GM15510 (cell line): ENCODE results near the gene ZFP2.

Experiments used
- POLR2A ChIP-seq: IDR thresholded peaks from 3 replicates; pipeline ENCODE4 v1.6.1; 2011; ENCODE audit warnings: borderline replicate concordance; ENCODE audit not compliant: insufficient read length; ENCODE audit errors: extremely low read depth

ZFP2 gene

GRCh38 chr5:178895615-178896571 is at the start of gene ZFP2:
Gene ZFP2, plus strand, starts transcription at chr5:178895913. Its CDS starts 35,401 bp downstream, at chr5:178931314.
- no peak for TF ChIP-seq POLR2A

- TF ChIP-seq POLR2A = no peak
Measured at GRCh38 chr5:178849316-178849715, 46.4 kb upstream of the ZFP2 start.

- TF ChIP-seq POLR2A = no peak
Measured at GRCh38 chr5:178851951-178852350, 43.8 kb upstream of the ZFP2 start.

- no peak for TF ChIP-seq POLR2A
Measured at GRCh38 chr5:178854284-178854683, 41.4 kb upstream of the ZFP2 start.

GRCh38 chr5:178859625-178860521 is 35.8 kb upstream of the ZFP2 start, which contains the start of gene ZNF354B:
Gene ZNF354B, plus strand, starts transcription at chr5:178859953. Its CDS starts 1,095 bp downstream, at chr5:178861048.
- peak; percentile 67 for TF ChIP-seq POLR2A

DNA sequence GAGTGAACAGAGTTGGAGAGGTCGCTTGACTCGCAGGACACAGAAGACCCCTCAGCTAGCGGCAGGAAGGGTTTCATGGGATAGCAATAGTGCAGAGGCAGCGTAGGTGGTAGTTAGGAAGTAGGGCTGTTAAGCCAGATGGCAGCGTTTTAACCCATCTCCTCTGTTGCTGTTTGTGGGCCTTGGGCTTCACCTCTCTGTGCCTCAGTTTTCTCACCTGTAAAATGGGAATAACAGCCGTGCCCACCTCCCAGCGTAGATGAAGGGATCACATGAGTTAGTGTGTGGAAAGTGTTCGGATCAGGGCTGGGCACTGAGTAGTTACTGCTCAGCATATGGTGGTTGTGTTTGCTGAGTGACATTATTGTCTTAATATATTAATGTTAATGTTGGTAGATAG is 34.1 kb upstream of the ZFP2 start:
- TF ChIP-seq POLR2A = no peak

DNA sequence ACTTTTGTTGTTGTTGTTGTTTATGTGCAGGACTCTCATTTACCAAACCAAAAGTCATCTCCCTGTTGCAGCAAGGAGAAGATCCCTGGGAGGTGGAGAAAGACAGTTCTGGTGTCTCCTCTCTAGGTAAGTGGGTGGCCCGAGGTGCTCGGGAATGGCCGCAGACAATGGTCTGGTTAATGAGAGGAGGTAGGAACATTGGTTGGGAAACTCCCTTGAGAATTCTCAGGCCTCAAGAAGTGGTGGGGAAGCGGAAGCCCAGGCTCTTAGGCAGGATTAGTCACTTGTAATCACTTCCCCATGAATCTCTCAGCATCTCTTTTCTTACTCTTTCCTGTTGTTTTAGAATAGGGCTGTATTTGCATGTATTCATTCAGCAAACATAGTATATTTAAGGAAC is 28.8 kb upstream of the ZFP2 start:
- TF ChIP-seq POLR2A = no peak

DNA sequence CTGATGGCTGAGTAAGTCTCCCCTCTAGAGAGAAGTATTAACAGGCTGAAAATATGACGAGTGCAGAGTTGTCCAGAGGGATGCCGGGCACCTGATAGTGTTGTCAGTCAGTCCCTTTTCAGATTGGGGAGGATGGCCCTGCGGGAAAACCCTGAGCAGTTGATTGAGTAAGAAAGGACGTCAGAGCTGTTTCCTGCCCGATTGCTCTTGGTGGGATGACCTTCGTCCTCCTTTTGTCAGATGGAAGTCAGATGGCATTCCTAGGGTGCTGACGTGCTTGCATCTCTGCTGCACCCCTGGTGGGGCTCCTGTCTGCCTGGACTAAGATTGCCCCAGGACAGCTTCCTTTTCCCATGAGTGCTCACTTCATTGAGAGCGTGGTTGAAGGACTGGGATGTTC is 26.1 kb upstream of the ZFP2 start:
- no peak for TF ChIP-seq POLR2A

DNA sequence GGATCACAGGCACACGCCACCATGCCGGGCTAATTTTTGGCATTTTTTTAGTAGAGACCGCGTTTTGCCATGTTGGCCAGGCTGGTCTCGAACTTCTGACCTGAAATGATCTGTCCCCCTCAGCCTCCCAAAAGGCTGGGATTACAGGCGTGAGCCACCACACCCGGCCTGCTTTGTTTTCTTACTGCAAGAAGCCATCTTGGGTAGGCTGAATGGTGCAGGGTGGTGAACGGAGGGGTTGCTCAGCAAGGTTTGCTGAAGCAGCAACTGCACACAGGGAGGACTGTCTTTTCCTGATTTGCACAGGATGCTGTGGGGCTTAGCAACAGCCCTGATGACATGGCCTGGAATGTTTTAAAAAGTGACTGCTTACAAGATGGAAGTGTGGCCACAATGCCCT is 25.3 kb upstream of the ZFP2 start:
- no peak for TF ChIP-seq POLR2A

GRCh38 chr5:178872302-178872701 is 23.4 kb upstream of the ZFP2 start:
- TF ChIP-seq POLR2A = no peak

GRCh38 chr5:178883815-178884430 is 11.8 kb upstream of the ZFP2 start:
- no peak for TF ChIP-seq POLR2A

GRCh38 chr5:178899289-178899688 is 3.6 kb downstream of the ZFP2 start:
- TF ChIP-seq POLR2A = no peak

- TF ChIP-seq POLR2A = no peak
Measured at GRCh38 chr5:178902849-178903248, 7.1 kb downstream of the ZFP2 start.

GRCh38 chr5:178931846-178932760 is 36.4 kb downstream of the ZFP2 start:
- TF ChIP-seq POLR2A = no peak
